Regular cardiac myocyte (primary cell): ENCODE results near the gene ZNF106. TPM values are rescaled to one million over a fixed set of nuclear protein-coding genes. Genes with fewer than 3 reads are reported as not detected.

Experiments
- total RNA-seq: library from RNA; depleted of rRNA; stranded (reverse); fragments of >200 nt; gene quantifications from 2 replicates; pipeline ENCODE4 v1.2.3, GENCODE V29; 2014

ZNF106 gene
- 59.2 and 73.6 TPM in 2 replicates for total RNA-seq

DNA sequence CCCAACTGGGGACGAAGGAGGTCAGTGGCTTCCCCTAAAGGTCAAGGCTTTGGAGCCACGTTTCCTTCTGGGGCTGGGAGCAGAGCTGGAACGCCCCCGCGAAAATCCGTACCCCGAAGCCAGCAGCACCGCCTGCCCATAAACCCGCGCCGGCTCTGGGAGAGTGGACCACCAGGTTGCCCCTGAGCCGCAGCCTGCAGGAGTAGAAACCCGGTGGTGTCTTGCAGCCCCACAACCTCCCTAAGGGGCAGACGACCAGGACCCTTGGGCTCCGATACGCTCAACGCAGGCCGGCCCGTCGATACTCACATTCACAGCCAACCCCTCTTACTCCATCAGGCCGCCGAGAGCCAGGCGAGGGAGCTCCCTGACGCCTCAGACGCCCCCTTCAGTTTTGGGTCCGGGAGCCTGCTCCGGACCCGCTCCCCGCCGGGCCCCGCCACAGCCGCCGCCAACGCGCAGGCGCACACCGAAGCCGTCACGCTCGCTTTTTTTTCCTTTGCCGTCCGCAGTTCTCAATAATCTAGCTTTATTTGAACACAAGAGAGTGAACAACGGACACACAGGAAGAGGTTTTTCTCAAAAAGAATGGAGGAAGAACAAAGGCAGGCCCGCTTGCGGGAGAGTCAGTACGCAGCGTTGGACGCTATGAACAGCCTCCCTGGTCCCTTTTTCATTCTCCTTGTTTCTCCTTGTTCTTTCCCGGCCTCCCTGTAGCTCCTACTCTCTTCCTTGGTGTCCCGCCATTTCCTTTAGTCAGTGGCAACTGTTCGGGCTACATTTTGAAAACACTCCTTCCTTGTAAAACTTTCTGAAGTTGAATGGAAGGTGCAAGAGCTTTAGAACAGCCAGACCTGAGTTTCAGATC lies at the start of gene ZNF106:
TSS of gene ZNF106 (minus strand) at position 471 of the 868 bp plus-strand sequence. CDS start 18,852 bp downstream, outside the sequence.

DNA sequence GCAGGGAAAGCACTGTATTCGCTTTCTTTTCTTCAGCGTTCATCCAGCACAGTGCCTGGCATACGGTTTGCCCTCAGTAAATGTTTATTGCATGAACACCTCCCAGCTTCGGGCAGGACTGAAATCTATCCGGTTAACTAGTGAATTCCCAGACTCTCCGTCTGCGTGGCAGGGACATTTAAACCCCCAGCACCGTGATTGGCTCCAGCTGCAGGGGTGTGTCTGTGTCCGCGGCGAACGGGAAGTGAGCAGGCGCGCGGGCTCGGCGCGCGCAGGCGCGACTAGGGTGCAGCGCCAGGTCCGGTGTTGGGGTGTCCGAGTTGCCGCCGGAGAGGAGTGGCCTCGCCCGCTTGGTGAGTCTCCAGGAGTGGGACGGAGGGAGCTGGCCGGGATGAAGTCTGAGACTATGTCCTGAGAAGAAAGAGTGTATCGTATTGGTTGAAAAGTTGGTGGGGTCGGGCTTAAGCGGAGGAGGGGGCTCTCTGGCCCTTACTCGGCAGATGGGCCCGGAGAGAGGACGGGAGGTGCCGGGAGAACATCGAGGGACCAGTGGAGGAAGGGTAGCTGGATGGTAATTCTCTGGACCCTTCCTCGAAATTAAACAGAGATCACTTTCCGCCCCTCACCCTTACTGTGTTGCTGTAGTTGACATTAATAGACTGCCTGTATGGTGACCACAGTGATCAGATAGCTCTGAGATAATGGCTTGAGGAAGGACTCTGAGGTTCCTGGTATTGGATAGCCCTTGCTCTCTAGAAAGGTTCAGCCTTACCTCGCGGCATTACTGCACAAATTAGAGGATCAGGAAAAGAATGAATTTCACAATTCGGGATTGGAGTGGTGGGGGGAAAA lies 4.6 kb upstream of the ZNF106 start, which contains the start of gene SNAP23:
TSS of gene SNAP23 (plus strand) at position 274 of the 852 bp plus-strand sequence. CDS start 16,213 bp downstream, outside the sequence.

Other genes with a start within 250 kb of the ZNF106 start
- gene GANC, start 217.9 kb downstream of the ZNF106 start, total RNA-seq: 13.4 and 19.7 TPM in 2 replicates
- gene TMEM87A, start 217.7 kb downstream of the ZNF106 start, total RNA-seq: 61.2 and 63.1 TPM in 2 replicates
- gene CAPN3, start 131.6 kb downstream of the ZNF106 start, total RNA-seq: 0.77 and 2.0 TPM in 2 replicates
- 110 and 164 TPM in 2 replicates for gene SNAP23, start 4.5 kb upstream of the ZNF106 start, total RNA-seq
- 14.6 and 20.0 TPM in 2 replicates for gene LRRC57, start 57.7 kb upstream of the ZNF106 start, total RNA-seq
- gene HAUS2, start 57.7 kb upstream of the ZNF106 start, total RNA-seq: 36.4 and 40.6 TPM in 2 replicates
- gene STARD9, start 84.5 kb upstream of the ZNF106 start, total RNA-seq: 1.7 and 3.9 TPM in 2 replicates
- gene CDAN1, start 246.0 kb upstream of the ZNF106 start, total RNA-seq: 7.9 and 10.4 TPM in 2 replicates